Fibroblast of skin of right quadriceps (primary cell): ENCODE measurements around the gene CDYL2.
A peak's percentile ranks its signal among the peaks of the same experiment; 100 is the strongest.
"Not testable (repeated sequence)": the region's sequence is repeated elsewhere in the genome, so short reads cannot be mapped to it uniquely, and the experiment has no call there.

Experiments
- DNase-seq: peaks from one replicate; pipeline ENCODE4 v3.0.0-alpha.2; 2013

CDYL2 gene, protein sequence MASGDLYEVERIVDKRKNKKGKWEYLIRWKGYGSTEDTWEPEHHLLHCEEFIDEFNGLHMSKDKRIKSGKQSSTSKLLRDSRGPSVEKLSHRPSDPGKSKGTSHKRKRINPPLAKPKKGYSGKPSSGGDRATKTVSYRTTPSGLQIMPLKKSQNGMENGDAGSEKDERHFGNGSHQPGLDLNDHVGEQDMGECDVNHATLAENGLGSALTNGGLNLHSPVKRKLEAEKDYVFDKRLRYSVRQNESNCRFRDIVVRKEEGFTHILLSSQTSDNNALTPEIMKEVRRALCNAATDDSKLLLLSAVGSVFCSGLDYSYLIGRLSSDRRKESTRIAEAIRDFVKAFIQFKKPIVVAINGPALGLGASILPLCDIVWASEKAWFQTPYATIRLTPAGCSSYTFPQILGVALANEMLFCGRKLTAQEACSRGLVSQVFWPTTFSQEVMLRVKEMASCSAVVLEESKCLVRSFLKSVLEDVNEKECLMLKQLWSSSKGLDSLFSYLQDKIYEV

GRCh38 chr16:80804526-80805383, at the start of gene CDYL2:
TSS of gene CDYL2 (minus strand) at chr16:80804598. CDS start at chr16:80804173, 425 bp downstream.
- peak; percentile 52 for DNase-seq

DNA sequence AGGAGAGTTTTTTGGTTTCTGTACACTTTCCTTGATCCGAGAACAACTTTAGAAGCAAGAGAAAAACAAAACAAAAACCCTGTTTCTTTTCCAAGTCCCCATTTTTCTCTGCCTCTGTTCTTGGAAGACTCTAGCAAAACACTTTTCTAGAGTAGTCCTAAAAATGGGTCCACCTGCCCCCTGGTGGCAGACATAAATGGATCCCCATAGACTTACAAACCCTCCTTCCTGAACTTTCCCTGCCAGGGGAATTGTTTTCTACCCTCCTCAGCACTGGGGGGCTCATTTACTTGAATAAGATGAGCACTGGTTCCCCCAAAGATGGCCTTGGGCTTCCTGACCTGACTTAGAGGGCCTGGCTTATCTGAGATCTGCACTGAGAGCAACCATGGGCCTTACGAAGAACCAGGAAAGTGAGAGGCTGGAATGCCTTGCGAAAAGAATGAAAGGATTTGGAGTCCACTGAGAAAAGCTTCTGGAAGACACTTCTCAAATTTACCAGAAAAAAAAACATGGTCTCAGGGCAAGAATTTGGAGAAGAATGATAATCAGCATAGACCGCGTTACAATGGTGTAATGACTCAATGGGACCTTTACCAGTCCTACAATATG, 48.0 kb upstream of the CDYL2 start:
- DNase-seq: peak; percentile 19

GRCh38 chr16:80851831-80852230, 47.4 kb upstream of the CDYL2 start:
- no peak for DNase-seq

- no peak for DNase-seq
These were observed 46.4 kb upstream of the CDYL2 start for GRCh38 chr16:80850757-80851156.

DNA sequence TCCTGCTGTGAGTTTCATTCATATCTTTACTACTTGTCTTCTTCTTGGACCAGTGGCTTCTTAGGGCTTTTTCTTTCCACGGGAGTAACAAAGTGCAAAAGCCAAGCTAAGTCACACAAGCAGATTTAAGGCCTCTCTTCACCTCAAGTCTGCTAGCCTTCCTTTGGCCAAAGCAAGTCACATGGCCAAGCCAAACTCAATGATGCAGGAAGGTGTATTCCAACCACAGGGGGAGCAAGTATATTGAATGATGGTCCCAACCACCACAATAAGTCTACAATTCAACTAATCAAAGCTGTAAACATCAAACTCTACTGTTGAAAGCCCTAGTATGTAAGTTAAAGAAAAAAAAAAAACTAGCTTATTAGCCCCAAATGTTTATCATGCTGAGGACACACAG, 44.5 kb upstream of the CDYL2 start:
- no peak for DNase-seq

GRCh38 chr16:80846680-80847079, 42.3 kb upstream of the CDYL2 start:
- no peak for DNase-seq

DNA sequence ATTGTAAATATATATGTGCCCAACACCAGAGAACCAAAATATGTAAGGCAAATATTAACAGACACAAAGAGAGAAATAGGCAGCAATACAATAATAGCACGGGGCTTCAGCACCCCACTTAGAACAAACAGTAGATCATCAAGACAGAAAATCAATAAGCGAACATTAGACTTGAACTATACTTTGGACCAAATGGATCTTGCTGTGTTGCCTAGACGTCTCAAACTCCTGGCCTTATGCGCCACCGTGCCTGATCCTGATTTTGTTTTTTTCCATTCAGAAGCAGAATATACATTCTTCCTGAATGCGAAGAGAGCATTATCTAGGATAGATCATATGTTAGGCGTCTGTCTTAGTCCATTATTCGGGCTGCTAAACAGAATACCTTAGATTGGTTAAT, 41.9 kb upstream of the CDYL2 start:
- DNase-seq: no peak

GRCh38 chr16:80844395-80844794, 40.0 kb upstream of the CDYL2 start:
- no peak for DNase-seq

GRCh38 chr16:80841231-80841630, 36.8 kb upstream of the CDYL2 start:
- DNase-seq: no peak

DNA sequence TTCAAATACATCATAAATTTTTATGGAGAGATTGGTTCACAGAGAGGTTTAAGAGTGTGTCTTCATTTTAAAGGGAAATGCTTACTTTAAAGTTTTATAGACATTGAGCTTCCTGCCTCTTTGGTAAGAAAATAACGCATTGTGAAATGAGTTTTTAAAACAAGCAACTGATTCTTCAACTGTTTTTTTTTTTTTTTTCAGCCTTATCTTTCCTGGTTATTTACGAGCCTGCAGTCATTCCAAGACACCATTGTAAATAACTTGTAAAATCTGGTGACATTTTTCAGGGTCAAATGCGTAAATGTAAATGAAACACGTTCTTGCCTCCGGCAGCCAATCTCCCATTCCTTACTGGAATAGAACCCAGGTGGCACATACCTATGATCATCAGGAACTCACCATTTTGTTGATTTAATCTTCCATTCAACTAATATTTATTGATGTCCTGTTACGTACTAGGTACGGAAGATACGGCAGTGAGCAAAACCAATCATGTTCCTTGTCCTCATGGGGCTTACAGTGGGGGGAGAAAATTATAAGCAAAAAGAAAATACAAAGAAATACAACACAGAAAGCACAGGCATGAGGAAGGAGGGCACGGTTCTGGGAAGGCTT, 33.2 kb upstream of the CDYL2 start:
- no peak for DNase-seq

DNA sequence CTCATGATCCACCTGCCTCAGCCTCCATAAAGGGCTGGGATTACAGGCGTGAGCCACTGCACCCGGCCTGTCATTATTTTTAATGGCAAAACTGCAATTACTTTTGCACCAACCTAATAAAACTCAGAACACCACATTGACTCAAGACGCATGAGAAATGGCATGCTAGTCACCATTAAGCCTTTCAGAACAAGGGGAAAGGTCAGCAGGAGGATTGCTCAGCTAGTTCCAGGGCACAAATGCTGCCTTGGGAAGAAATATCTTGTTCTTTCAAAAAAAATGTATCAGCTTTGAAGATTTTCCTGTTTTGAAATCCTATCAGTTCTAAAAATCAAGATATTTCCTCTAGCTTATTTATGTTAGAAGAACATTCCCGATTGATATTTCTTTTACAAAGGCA, 32.4 kb upstream of the CDYL2 start:
- no peak for DNase-seq

GRCh38 chr16:80836202-80836601, 31.8 kb upstream of the CDYL2 start:
- DNase-seq: no peak

DNA sequence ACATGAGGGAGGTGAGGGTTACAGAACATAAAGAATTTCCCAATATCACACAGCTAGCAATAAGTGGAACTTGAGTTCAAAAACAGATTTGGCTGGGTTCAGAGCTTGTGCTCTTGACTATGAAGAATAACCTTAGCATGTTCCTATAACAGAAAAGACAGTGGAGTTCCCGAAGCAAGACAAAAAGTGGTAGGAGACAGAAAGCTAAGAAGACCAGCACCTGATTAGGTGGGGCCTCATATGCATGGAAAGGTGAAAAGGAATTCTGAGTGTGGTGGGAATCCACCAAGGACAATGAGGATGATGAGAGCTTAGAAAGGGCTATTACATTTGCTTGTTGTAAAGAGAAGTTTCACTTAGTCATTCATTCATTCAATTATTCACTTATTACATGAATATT, 26.6 kb upstream of the CDYL2 start:
- no peak for DNase-seq

DNA sequence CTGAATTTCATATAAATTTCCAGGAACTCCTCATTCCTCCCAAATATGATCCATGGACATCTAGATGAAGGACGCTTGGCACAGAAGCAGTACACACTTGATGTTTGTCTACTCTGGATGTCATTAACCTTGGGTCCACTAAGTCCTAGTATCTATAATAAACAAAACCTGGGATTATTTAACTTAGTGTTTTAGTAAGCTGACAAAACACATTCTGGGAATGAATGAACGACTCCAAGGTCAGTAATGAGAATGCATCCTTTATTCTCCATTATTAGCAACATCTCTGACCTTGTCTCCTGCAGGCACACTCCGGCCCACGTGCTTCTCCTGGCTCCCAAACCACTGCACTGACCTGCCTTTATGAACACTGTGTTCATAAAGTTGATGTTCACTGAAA, 24.1 kb upstream of the CDYL2 start:
- DNase-seq: no peak

GRCh38 chr16:80827007-80827406, 22.6 kb upstream of the CDYL2 start:
- no peak for DNase-seq

- DNase-seq: no peak
These were observed 21.0 kb upstream of the CDYL2 start for GRCh38 chr16:80825365-80825758.

DNA sequence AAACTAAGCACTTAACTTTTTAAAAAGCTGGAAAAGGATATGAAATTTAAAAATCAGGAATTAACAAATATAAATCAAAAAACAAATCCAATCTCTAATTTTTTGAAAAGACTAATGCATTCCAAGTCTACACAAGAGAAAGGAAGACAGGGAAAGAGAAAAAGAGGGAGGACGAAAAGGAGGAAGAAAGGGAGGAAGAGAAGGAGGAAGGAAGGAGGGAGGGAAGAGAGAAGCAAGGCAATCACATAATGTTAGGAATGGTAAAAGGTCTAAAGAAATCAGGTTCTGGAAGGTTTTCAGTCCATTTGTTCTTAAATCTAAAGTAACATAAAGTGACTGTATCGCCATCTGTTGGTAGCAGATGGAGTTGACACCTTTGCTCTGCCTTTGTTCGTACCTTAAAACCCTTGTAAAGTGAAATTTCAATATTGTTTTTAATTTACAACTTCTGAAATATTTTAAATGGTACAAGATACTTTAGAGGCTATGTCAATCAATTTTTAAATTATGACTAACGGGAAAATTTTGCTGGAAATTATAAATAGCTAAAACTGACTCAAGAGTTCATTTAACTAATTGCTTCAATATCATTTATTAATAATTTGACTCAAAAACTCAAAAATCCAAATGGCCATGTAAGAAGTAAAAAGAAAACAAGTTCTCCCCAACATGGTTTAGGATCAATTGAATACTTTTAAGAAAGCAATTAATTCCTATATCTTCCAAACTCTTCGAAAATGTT, 20.4 kb upstream of the CDYL2 start:
- peak; percentile 44 for DNase-seq

DNA sequence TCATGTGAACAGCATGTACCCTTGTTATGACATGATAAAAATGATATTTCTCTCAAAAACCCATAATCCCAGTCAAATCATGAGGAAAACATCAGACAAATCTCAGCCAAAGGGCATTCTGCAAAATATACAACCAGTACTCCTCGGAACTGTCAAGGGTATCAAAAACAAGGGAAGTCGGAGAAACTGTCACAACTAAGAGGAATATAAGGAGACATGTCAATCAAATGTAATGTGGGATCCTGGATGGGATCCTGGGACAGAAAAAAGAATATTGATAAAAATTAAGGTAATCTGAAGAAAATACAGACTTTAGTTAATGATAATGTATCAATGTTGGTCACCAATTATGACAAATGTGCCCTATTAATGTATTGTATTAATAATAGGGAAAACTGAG, 15.6 kb upstream of the CDYL2 start:
- no peak for DNase-seq

GRCh38 chr16:80816356-80816755, 12.0 kb upstream of the CDYL2 start:
- DNase-seq: no peak

DNA sequence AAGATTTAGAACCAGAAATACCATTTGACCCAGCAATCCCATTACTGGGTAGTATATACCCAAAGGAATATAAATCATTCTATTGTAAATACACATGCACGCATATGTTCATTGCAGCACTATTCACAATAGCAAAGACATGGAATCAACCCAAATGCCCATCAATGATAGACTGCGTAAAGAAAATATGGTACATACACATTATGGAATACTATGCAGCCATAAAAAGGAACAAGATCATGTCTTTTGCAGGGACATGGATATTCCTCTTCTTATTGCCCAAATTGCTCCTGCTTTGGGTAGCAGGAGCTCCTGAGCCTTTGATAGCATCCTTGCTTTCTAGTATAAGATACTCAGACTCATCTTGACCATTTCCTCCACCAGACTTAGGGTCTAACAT, 10.9 kb upstream of the CDYL2 start:
- DNase-seq: not testable (repeated sequence)

DNA sequence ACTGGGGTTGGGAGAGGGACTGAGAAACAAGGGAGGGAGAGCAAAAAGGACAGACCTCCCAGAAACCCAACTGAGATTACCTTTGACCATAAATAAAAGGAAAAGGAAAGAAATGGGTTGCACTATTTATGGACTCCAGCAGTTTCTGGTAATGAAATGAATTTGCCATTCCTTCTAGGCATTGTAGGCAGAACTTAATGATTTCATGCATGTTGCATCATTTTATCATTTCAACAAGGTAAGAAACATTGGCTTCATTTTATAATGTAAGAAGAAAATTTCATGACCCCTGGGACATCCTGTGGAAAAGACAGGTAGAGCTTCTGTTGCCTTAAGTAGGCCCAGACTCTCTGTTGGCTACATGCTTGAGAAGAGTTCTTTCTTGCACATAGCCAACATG, 8.2 kb upstream of the CDYL2 start:
- no peak for DNase-seq

- DNase-seq: no peak
These were observed 5.0 kb upstream of the CDYL2 start for GRCh38 chr16:80809366-80809765.
